ENCODE measurements around the gene EXOC5. TPM values are rescaled to one million over a fixed set of nuclear protein-coding genes. Genes with fewer than 3 reads are reported as not detected.

The EXOC5 gene
- polyA plus RNA-seq, 1 donor (not counting 4 experiments of a cell fraction or from before 2014, with no cell fraction given) = 48.2 TPM

DNA sequence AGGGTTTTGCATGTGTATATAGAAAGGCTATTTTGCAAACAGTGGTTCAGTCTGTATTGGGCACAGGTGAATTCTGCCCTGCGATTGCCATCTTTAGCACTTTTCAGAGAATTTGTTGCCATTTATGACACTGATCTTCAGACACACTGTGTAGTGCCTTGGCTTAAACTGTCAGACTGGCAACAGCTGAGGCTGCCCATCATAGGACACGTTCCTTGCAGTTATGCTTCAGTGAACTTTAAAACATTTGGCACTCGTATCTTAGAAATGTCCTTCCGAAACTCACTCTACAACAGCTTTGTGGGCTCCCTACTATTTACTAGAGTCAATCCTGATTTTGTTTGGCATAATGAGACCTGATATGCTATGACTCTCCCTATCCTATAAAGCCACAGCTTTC, 29.1 kb upstream of the EXOC5 start:
- TF ChIP-seq EZH2 (IDR thresholded peaks at IDR 0.05; ENCODE audit: low read length) = no peak
- no peak for TF ChIP-seq CTCF (optimal IDR thresholded peaks at IDR 0.05 in 1 of 3, IDR thresholded peaks at IDR 0.05 in 1 of 3, conservative IDR thresholded peaks at IDR 0.05 in 1 of 3; ENCODE audit: extremely low read depth in 1 of 3, insufficient read depth in 2 of 3, low read length in 3 of 3)
- no peak overlapping the region for H3K4me3 ChIP-seq (ENCODE audit: control insufficient read depth in 2 of 3, extremely low read depth in 1 of 3, insufficient read depth in 2 of 3, low read depth in 1 of 3, low read length in 3 of 3)
- FAIRE-seq (no peak), DNase-seq (ENCODE audit: low read depth, low spot score) (no peak)
- H4K20me1 ChIP-seq (ENCODE audit: control insufficient read depth, extremely low read depth, insufficient read depth, low read length) = no peaks in the 10 kb centered on the region
- no peaks in the 10 kb centered on the region for H3K36me3 ChIP-seq (ENCODE audit: control insufficient read depth in 2 of 2, extremely low read depth in 1 of 2, insufficient read depth in 2 of 2, low read length in 2 of 2)
- dilution Hi-C loops (cut with MboI; ENCODE audit: extremely low pct_ligation_motif_present, low sequenced_read_pairs) = no loop called here
- H3K4me1 ChIP-seq (ENCODE audit: control insufficient read depth, extremely low read depth, insufficient read depth, low read length) = no peaks in the 10 kb centered on the region
- H3K4me2 ChIP-seq (ENCODE audit: control insufficient read depth, extremely low read depth, insufficient read depth, low read depth, low read length) = no peak overlapping the region
- H3K9me1 ChIP-seq (ENCODE audit: control insufficient read depth, extremely low read depth, insufficient read depth, low read length) = no peaks in the 10 kb centered on the region
- H3K27me3 ChIP-seq (ENCODE audit: control insufficient read depth, extremely low read depth, insufficient read depth, low read length) = no peaks in the 10 kb centered on the region
- no peak overlapping the region for H2AFZ ChIP-seq (ENCODE audit: control insufficient read depth, low read length)
- no peaks in the 10 kb centered on the region for H3K79me2 ChIP-seq (ENCODE audit: control insufficient read depth, insufficient read depth, low read length)
- H3K9ac ChIP-seq (ENCODE audit: control insufficient read depth, extremely low read depth, insufficient read depth, low read length) = no peak overlapping the region
- H3K27ac ChIP-seq (ENCODE audit: control insufficient read depth, insufficient read depth, low read length) = no peak overlapping the region
- H3K9me3 ChIP-seq (ENCODE audit: control insufficient read depth, low read depth, low read length) = no peaks in the 10 kb centered on the region

DNA sequence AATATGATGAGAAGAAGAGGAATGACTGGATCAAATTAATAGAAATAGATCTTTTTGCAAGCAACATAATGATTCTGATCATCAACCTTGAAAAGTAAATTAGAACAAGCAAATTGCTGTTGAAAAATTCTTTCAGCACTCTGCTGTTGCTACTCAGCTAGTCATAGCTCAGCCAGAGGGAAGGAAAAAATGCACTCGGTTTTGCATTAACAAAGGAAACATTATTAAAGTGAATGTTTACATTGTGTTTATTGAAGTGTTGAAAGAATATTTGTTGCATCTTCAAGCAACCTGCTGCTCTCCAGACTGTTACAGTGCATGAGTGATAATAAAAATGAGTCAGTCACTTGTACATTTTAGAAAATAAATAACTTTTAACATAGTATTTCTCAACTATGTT, 26.5 kb upstream of the EXOC5 start:
- Histone ChIP-seq H3K4me2 (ENCODE audit: control insufficient read depth, extremely low read depth, insufficient read depth, low read depth, low read length) (no peak overlapping the region), H3K9me1 (ENCODE audit: control insufficient read depth, extremely low read depth, insufficient read depth, low read length) (no peaks in the 10 kb centered on the region), H3K4me1 (ENCODE audit: control insufficient read depth, extremely low read depth, insufficient read depth, low read length) (no peaks in the 10 kb centered on the region), H3K36me3 (ENCODE audit: control insufficient read depth in 2 of 2, extremely low read depth in 1 of 2, insufficient read depth in 2 of 2, low read length in 2 of 2) (no peaks in the 10 kb centered on the region), H3K9ac (ENCODE audit: control insufficient read depth, extremely low read depth, insufficient read depth, low read length) (no peak overlapping the region), H3K9me3 (ENCODE audit: control insufficient read depth, low read depth, low read length) (no peaks in the 10 kb centered on the region), H3K4me3 (ENCODE audit: control insufficient read depth in 2 of 3, extremely low read depth in 1 of 3, insufficient read depth in 2 of 3, low read depth in 1 of 3, low read length in 3 of 3) (no peak overlapping the region), H3K79me2 (ENCODE audit: control insufficient read depth, insufficient read depth, low read length) (no peaks in the 10 kb centered on the region), H4K20me1 (ENCODE audit: control insufficient read depth, extremely low read depth, insufficient read depth, low read length) (no peaks in the 10 kb centered on the region), H2AFZ (ENCODE audit: control insufficient read depth, low read length) (no peak overlapping the region), H3K27me3 (ENCODE audit: control insufficient read depth, extremely low read depth, insufficient read depth, low read length) (no peaks in the 10 kb centered on the region), H3K27ac (ENCODE audit: control insufficient read depth, insufficient read depth, low read length) (no peak overlapping the region)
- dilution Hi-C loops (cut with MboI; ENCODE audit: extremely low pct_ligation_motif_present, low sequenced_read_pairs) = no loop called here
- DNase-seq (ENCODE audit: low read depth, low spot score) (no peak), FAIRE-seq (no peak)
- TF ChIP-seq EZH2 (IDR thresholded peaks at IDR 0.05; ENCODE audit: low read length) (no peak), CTCF (optimal IDR thresholded peaks at IDR 0.05 in 1 of 3, IDR thresholded peaks at IDR 0.05 in 1 of 3, conservative IDR thresholded peaks at IDR 0.05 in 1 of 3; ENCODE audit: extremely low read depth in 1 of 3, insufficient read depth in 2 of 3, low read length in 3 of 3) (no peak)

Measured in keratinocyte (primary cell).